NCI-H146 treated with DMSO at 0.1 percent for 48 hours (cell line): ENCODE results near the gene TNKS2.
A peak's percentile ranks its signal among the peaks of the same experiment; 100 is the strongest.
"Not testable (repeated sequence)": the region's sequence is repeated elsewhere in the genome, so short reads cannot be mapped to it uniquely, and the experiment has no call there.

Experiments
- DNase-seq: peaks from one replicate; lab custom pipeline; 2025; ENCODE audit not compliant: unreplicated experiment; lab: John Stamatoyannopoulos, UW

TNKS2 gene

DNA sequence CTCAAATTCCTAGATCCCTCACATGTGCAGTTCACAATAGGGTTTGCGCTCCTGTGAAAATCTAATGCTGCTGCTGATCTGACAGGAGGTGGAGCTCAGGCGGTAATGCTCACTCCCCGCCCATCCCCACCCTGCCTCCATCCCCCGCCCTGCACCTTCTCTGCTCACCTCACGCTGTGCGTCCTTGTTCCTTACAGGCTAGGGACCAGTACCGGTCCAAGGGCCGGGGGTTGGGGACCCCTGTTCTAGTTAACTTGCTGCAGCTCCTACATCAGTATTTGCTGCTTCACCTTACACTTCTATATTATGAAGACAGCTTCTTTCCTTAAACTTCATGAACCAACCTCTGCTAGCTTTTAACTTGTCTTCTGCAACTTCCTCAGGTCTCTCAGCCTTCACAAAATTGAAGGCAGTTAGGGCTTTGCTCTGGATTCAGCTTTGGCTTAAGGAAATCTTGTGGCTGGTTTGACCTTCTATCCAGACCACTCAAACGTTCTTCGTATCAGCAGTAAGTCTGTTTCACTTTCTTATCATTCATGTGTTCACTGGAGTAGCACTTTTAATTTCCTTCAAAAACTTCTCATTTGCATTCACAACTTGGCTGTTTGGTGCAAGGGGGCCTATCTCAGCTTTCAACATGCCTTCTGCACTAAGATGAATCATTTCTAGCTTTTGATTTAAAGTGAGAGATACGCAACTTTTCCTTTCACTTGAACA, 1.7 kb upstream of the TNKS2 start:
- DNase-seq = peak; percentile 39

- no peak for DNase-seq
Observed at GRCh38 chr10:91797048-91797690, 1.1 kb upstream of the TNKS2 start.

DNA sequence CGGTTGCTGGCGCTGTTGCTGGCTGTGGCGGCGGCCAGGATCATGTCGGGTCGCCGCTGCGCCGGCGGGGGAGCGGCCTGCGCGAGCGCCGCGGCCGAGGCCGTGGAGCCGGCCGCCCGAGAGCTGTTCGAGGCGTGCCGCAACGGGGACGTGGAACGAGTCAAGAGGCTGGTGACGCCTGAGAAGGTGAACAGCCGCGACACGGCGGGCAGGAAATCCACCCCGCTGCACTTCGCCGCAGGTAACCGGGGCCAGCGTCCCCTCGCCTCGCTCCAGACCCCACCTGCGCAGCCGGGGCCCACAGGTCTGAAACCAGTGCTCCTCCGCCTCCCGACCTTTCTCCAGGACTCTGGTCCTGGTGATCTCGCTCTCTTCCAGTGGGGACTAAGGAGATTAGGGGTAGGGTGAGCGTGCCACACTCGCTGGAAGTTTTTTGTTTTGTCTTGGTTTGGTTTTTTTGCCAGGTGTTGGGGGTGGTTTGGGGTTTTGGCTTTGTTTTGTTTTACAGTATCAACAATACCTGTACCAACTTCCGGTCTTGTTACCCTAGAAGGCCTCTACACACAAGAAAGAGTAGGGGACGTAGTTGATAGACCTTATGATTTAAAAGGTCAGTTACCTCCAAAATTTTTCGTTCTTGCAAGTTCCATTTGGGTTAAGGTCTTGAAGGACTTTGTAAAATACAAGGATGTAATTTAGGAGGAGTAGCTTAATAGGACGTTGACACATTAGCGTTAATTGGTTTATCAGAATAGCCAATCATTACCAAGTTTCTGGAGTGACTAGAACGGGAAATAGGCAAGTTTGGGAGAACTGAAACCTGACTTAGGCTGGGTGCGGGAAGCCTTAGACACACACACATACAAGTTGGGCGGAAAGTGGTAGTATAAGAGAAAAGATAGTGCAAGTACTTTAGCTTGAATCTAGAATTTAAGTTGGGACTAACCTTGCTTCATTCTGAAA, 704 bp downstream of the TNKS2 start:
- DNase-seq = peak; percentile 36

- no peak for DNase-seq
Observed at GRCh38 chr10:91799612-91799975, 1.4 kb downstream of the TNKS2 start.

GRCh38 chr10:91800182-91800581, 2.0 kb downstream of the TNKS2 start:
- no peak for DNase-seq

GRCh38 chr10:91800756-91801155, 2.5 kb downstream of the TNKS2 start:
- no peak for DNase-seq

DNA sequence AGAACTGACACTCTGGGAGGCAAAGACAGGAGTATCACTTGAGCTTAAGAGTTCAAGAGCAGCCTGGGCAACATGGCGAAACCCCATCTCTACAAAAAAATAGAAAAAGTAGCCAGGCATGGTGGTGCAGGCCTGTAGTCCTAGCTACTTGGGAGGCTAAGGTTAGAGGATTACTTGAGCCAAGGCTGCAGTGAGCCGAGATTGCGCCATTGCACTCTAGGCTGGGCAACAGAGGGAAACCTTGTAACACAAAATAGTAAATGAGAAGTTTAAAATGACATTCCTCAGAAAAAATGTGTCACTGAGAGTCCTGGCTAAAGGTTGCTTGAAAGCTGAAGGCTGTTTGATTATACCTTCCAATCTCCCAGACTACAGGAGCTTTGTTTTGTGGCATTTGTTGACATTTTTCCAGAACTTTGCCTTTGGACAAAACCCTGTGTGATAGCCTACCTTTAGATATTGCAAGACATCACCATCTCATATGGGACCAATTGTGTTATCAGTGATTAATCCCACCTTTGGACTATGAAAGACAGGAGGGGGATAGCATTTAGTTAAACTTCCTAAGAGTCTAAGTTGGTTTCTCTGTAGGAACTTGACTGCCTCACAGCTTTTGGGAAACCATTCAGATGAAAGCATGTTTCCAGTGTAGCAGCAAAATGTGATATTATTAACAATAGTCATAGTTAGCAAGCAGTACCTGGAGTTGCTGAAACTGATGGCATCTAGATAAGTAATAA, 5.3 kb downstream of the TNKS2 start:
- no peak for DNase-seq

DNA sequence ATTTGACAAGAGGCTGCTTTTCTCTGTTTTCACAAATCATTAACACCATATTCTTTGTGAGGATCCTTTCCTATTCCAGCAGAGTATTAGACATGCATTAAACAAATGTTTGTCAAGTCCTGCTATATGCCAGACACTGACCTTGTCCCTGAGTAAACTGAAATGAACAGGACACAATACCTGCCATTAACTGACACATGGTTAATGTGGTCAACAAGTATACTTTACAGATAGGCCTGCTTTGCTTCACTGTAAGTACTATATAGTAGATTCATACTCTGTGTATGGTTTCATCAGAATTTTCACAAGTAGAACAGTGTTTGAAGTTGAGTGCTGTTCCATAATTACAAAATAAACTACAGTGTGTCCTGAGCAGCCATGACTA, 5.9 kb downstream of the TNKS2 start:
- DNase-seq = no peak

- DNase-seq = no peak
Observed at GRCh38 chr10:91805110-91805838, 7.0 kb downstream of the TNKS2 start.

- DNase-seq = not testable (repeated sequence)
Observed at GRCh38 chr10:91807264-91807663, 9.0 kb downstream of the TNKS2 start.

- no peak for DNase-seq
Observed at GRCh38 chr10:91813251-91813650, 15.0 kb downstream of the TNKS2 start.

- DNase-seq = no peak
Observed at GRCh38 chr10:91816981-91817380, 18.8 kb downstream of the TNKS2 start.

DNA sequence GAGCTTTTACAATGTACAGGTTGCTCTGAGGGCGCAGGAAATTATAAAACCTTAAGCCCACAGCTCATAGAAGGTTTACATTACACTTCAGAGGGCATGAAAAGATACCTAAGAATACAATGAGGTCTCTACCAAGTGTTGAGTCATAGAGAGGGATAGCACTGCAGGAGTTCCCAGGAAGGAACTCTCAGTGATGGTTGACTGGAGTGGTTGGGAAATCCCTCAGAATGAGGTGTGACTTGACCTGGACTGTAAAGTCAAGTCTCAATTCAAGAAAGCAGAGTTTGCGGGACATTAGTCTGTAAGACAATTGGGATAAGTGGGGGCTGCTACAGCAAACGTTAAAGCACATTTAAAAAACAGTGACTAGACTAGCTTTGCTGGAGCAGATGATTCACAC, 21.9 kb downstream of the TNKS2 start:
- no peak for DNase-seq

DNA sequence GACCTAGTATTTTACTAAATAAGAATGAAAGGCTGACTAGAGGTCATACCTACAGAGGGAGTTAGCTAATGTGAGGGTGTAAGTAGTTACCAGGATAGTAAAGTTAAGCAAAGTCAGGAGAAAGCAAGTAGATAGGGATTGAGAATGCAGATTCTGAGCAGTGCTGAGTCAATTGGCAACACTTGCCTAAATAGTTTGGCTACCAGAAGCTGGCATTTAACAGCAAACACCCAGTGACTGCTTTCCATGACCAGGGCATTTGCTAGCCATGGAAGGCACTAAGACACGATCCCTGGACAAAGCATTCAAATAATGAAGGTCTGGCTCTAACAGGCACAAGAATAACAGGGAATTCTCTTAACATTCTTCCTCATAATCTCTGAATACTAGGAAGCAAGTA, 25.9 kb downstream of the TNKS2 start:
- no peak for DNase-seq

- no peak for DNase-seq
Observed at GRCh38 chr10:91829268-91829667, 31.0 kb downstream of the TNKS2 start.

DNA sequence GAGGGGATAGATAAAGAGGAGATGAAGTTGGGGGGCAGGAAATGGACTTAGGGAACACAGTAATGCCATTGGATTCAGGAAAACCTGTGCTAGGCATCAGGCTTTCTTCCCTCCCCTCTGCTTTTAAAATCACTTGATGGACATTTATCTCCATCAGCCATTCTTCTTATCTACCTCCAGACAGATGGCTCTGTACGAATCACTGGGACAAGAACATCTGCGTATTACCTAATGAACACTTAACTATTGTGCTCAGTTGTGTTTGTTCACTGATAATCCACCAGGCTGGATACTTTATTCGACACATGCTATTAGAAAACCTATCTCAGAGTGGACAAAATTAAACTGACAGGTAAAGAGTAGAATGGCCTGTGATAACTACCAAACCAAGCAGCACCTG, 40.0 kb downstream of the TNKS2 start:
- peak; percentile 91 for DNase-seq

DNA sequence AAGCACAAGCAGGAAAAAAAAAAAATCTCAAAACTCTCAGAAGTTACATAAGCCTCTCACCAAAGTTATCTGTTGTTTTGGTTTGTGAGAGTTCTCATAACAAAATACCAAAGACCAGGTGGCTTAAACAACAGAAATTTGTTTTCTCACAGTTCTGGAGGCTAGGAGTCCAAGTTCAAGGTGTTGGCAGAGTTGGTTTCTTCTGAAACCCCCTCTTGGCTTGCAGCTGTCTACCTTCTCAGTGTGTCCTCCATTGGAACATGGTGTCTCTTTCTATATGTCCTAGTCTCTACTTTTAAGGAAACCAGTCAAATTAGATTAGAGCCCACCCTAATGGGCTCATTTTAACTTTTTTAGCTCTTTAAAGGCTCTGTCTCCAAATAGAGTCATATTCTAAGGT, 44.9 kb downstream of the TNKS2 start:
- DNase-seq = no peak

- no peak for DNase-seq
Observed at GRCh38 chr10:91856637-91857036, 58.4 kb downstream of the TNKS2 start.

DNA sequence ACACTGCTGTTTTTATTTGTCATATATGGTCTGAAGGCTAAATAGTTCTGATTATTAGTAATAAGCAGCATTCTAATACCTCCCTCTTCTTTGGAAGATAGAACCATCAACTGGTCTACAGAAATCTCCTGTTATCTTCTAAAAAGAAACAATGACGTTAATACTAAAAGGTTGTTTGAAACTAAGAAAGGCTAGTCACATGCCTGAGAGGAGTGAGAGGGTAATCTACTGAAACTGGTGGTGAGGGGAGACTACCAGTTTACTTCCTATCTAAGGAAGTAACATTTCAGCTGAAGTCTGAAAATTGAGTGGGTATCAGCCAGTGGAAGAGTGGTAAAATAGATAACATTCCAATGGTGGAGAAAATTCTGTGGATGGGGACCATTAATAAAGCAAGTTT, 62.7 kb downstream of the TNKS2 start:
- DNase-seq = no peak

DNA sequence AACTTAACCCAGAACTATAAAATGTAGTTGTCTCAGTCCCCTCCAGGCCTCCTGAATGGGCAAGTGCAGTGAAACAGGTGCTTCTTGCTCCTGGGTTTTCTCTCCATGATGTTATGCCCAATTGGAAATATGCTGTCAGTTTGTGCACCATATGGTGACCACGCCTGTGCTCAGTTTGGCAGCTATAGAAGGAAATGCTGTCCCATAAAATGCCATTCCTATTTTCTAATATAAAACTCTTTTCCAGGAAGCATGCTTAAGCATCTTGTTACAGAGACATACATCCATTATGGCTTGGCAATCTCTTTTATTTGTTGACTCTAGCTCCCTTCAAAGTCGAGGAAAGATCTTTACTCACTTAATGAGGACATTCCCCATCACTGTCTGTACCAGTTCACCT, 65.9 kb downstream of the TNKS2 start:
- DNase-seq = no peak

DNA sequence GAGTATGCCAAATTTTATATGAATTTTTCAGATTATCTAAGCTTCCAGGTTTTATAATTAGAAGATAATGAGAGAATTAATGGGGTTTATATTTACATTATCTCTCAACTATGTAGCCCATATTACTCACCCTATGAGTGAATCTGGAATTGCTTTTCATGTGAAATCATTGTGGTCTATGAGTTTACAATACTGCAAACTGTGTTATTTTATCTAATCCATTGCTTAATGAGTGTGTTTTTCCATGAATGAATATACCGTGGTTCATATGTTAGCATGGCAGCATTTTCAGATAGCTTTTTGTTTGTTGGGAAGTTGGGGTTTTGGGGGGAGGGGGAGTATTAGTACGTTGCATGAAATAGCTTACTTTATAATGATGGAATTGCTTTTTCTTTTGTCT, 66.5 kb downstream of the TNKS2 start:
- no peak for DNase-seq
